Activated CD8-positive, alpha-beta memory T cell treated with anti-CD3 and anti-CD28 coated beads, Interleukin-2, amount 50 U/mL, for 24 hours (primary cell): ENCODE results near the gene R3HDML.
"Not testable (repeated sequence)": the region's sequence is repeated elsewhere in the genome, so short reads cannot be mapped to it uniquely, and the experiment has no call there.

ENCODE experiments used
- DNase-seq: peaks from one replicate; pipeline ENCODE4 v3.0.0-alpha.2; 2020; ENCODE audit errors: extremely low read depth

R3HDML gene

GRCh38 chr20:44328428-44328827 lies 8.4 kb upstream of the R3HDML start:
- no peak for DNase-seq

- DNase-seq = no peak
These were observed 5.6 kb upstream of the R3HDML start for GRCh38 chr20:44331201-44331600.

GRCh38 chr20:44334306-44334705 lies 2.5 kb upstream of the R3HDML start:
- DNase-seq = no peak

- no peak for DNase-seq
These were observed 2.1 kb upstream of the R3HDML start for GRCh38 chr20:44334709-44335108.

- DNase-seq = no peak
These were observed 1.2 kb upstream of the R3HDML start for GRCh38 chr20:44335675-44336074.

- DNase-seq = no peak
These were observed 757 bp upstream of the R3HDML start for GRCh38 chr20:44336086-44336485.

- DNase-seq = no peak
These were observed 5.4 kb downstream of the R3HDML start for GRCh38 chr20:44342248-44342647.

GRCh38 chr20:44343162-44343675 lies 6.4 kb downstream of the R3HDML start:
- DNase-seq = no peak

GRCh38 chr20:44344723-44345122 lies 7.9 kb downstream of the R3HDML start:
- no peak for DNase-seq

- DNase-seq = no peak
These were observed 8.3 kb downstream of the R3HDML start for GRCh38 chr20:44345147-44345546.

GRCh38 chr20:44345941-44346340 lies 9.1 kb downstream of the R3HDML start:
- not testable (repeated sequence) for DNase-seq

- no peak for DNase-seq
These were observed 11.4 kb downstream of the R3HDML start for GRCh38 chr20:44348168-44348659.

- no peak for DNase-seq
These were observed 12.5 kb downstream of the R3HDML start for GRCh38 chr20:44349349-44349748.

GRCh38 chr20:44350567-44350966 lies 13.7 kb downstream of the R3HDML start:
- DNase-seq = no peak

- no peak for DNase-seq
These were observed 18.2 kb downstream of the R3HDML start for GRCh38 chr20:44354979-44355497.

- no peak for DNase-seq
These were observed 18.9 kb downstream of the R3HDML start, which contains the start of gene HNF4A for GRCh38 chr20:44355498-44356352. TSS of gene HNF4A (plus strand) at chr20:44355699. CDS start at chr20:44355805, 106 bp downstream.

GRCh38 chr20:44356353-44356723 lies 19.5 kb downstream of the R3HDML start:
- DNase-seq = no peak

GRCh38 chr20:44357020-44357419 lies 20.2 kb downstream of the R3HDML start:
- no peak for DNase-seq

- DNase-seq = no peak
These were observed 20.8 kb downstream of the R3HDML start for GRCh38 chr20:44357555-44358125.

- DNase-seq = no peak
These were observed 21.9 kb downstream of the R3HDML start for GRCh38 chr20:44358776-44359175.

- DNase-seq = no peak
These were observed 23.4 kb downstream of the R3HDML start for GRCh38 chr20:44360221-44360620.

GRCh38 chr20:44361021-44361420 lies 24.2 kb downstream of the R3HDML start:
- no peak for DNase-seq

- no peak for DNase-seq
These were observed 25.7 kb downstream of the R3HDML start for GRCh38 chr20:44362466-44362940.
